OCI-LY1 (cell line): Measurements from ENCODE around the gene SAE1.
A peak's percentile ranks its signal among the peaks of the same experiment; 100 is the strongest.

Experiments
- H2AFZ ChIP-seq: fragments of 200-600 bp; sonication (generic), shearing (Covaris generic); 2 replicates; pipeline ENCODE4 v1.6.0; 2014; ENCODE audit warnings: antibody characterized with exemption, mild to moderate bottlenecking, low read length
- H3F3A ChIP-seq: fragments of 200-600 bp; sonication (generic), shearing (Covaris generic); 2 replicates; pipeline ENCODE4 v1.6.0; 2014; ENCODE audit warnings: mild to moderate bottlenecking, antibody characterized with exemption, low read length, moderate library complexity; ENCODE audit not compliant: insufficient read depth
- H3K27ac ChIP-seq: fragments of 200-600 bp; sonication (generic); 2 replicates; pipeline ENCODE4 v1.5.1; 2014; ENCODE audit warnings: low read length, mixed run types, mild to moderate bottlenecking, low read depth; ENCODE audit not compliant: poor library complexity, severe bottlenecking
- H3K27me3 ChIP-seq: fragments of 200-600 bp; sonication (generic); 2 replicates; pipeline ENCODE4 v1.6.0; 2014; ENCODE audit warnings: antibody characterized with exemption, mild to moderate bottlenecking, low read length, moderate library complexity; ENCODE audit not compliant: insufficient read depth
- H3K36me3 ChIP-seq: fragments of 200-600 bp; sonication (generic); 2 replicates; pipeline ENCODE4 v1.6.1; 2014; ENCODE audit warnings: mild to moderate bottlenecking, antibody characterized with exemption, low read length, moderate library complexity, mixed read lengths; ENCODE audit not compliant: insufficient read depth
- H3K4me1 ChIP-seq: fragments of 200-600 bp; sonication (generic); 2 replicates; pipeline ENCODE4 v1.5.1; 2014; ENCODE audit warnings: mild to moderate bottlenecking, low read length, moderate library complexity; ENCODE audit not compliant: insufficient read depth, severe bottlenecking
- H3K4me2 ChIP-seq: fragments of 200-600 bp; sonication (generic), shearing (Covaris generic); 2 replicates; pipeline ENCODE4 v1.6.1; 2014; ENCODE audit warnings: low read length
- H3K4me3 ChIP-seq: fragments of 200-600 bp; sonication (generic); 2 replicates; pipeline ENCODE4 v1.5.1; 2014; ENCODE audit warnings: low read length, low read depth, mild to moderate bottlenecking, mixed read lengths; ENCODE audit not compliant: poor library complexity, severe bottlenecking
- H3K79me2 ChIP-seq: fragments of 200-600 bp; shearing (Covaris generic); 2 replicates; pipeline ENCODE4 v1.6.1; 2016; ENCODE audit warnings: mixed run types, low read length, mixed read lengths; ENCODE audit not compliant: insufficient read depth
- H3K9ac ChIP-seq: fragments of 200-600 bp; sonication (generic), shearing (Covaris generic); 2 replicates; pipeline ENCODE4 v1.6.1; 2014; ENCODE audit warnings: mild to moderate bottlenecking, low read length, mixed read lengths
- H3K9me2 ChIP-seq: fragments of 200-600 bp; sonication (generic), shearing (Covaris generic); 2 replicates; pipeline ENCODE4 v1.6.1; 2014; ENCODE audit warnings: low read depth, mild to moderate bottlenecking, low read length, mixed read lengths
- H3K9me3 ChIP-seq: fragments of 200-600 bp; shearing (Covaris generic); 2 replicates; pipeline ENCODE4 v1.6.1; 2014; ENCODE audit warnings: low read length, mixed read lengths
- H4K20me1 ChIP-seq: fragments of 200-600 bp; sonication (generic), shearing (Covaris generic); 2 replicates; pipeline ENCODE4 v1.6.0; 2016; ENCODE audit warnings: mild to moderate bottlenecking, low read length; ENCODE audit not compliant: insufficient read depth
- EZH2 ChIP-seq: fragments of 200-600 bp; sonication (generic), shearing (Covaris generic); IDR thresholded peaks from 2 replicates; pipeline ENCODE4 v1.8.0; 2017; ENCODE audit warnings: borderline replicate concordance, mixed run types, mild to moderate bottlenecking, antibody characterized with exemption, low read length, moderate library complexity, mixed read lengths
- TF ChIP-seq, protein P1 (sequence below): fragments of 200-600 bp; sonication (generic), shearing (Covaris generic); IDR thresholded peaks from 2 replicates; pipeline ENCODE4 v1.5.1; 2017; ENCODE audit warnings: mild to moderate bottlenecking, antibody characterized with exemption, low read length, moderate library complexity, mixed read lengths

SAE1 gene

DNA sequence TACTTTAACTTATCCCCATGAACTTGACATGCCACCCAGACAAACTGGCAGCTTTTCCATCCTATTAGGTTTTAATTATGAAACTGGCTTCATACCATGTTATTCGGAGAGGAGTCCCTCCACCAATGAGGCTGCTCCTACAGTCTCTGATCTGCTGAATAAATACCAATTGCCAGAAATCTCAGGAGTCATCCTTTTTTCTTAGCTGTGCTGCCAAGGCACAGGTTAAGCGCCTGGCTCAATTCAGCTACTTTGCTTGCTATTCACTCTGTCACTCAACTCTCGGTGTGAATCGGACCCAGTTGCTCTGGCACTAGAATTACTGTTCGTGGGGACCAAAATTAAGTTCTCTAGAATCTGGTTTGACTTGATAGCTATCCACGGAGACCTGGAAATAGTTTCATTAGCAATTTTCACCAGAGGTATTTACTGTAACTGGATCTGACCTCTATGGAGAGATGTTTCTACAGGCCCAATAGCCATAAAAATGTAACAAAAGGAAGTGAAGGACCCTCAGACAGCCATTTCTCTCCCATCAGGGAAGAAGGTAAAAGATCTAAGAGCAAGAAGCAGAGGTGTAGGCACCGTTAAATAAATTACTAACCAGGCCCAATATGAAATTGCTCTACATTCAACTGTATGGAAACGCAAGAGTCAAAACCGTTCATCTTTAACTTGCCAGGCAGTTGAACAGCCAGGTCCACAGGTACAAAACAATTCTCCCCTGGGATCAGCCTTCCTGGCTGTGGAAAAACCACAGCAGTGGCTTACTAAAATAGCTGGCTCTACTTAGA is 22.5 kb upstream of the SAE1 start:
- Histone ChIP-seq H3K27me3 (no peaks in the 10 kb centered on the region), H3K4me3 (peak overlapping the region; percentile 94), H4K20me1 (no peaks in the 10 kb centered on the region), H3K4me2 (peak overlapping the region; percentile 86), H3K27ac (peak overlapping the region; percentile 93), H3K9me2 (no peaks in the 10 kb centered on the region), H3K4me1 (peaks cover 48% of the 10 kb centered on the region), H3K79me2 (peaks cover 70% of the 10 kb centered on the region), H3K9ac (peak overlapping the region; percentile 99), H3K9me3 (no peaks in the 10 kb centered on the region), H3K36me3 (peaks cover 53% of the 10 kb centered on the region), H3F3A (no peaks in the 10 kb centered on the region), H2AFZ (no peak overlapping the region)
- no peak for TF ChIP-seq EZH2
- TF ChIP-seq, protein P1, sequence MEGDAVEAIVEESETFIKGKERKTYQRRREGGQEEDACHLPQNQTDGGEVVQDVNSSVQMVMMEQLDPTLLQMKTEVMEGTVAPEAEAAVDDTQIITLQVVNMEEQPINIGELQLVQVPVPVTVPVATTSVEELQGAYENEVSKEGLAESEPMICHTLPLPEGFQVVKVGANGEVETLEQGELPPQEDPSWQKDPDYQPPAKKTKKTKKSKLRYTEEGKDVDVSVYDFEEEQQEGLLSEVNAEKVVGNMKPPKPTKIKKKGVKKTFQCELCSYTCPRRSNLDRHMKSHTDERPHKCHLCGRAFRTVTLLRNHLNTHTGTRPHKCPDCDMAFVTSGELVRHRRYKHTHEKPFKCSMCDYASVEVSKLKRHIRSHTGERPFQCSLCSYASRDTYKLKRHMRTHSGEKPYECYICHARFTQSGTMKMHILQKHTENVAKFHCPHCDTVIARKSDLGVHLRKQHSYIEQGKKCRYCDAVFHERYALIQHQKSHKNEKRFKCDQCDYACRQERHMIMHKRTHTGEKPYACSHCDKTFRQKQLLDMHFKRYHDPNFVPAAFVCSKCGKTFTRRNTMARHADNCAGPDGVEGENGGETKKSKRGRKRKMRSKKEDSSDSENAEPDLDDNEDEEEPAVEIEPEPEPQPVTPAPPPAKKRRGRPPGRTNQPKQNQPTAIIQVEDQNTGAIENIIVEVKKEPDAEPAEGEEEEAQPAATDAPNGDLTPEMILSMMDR, result no peak

DNA sequence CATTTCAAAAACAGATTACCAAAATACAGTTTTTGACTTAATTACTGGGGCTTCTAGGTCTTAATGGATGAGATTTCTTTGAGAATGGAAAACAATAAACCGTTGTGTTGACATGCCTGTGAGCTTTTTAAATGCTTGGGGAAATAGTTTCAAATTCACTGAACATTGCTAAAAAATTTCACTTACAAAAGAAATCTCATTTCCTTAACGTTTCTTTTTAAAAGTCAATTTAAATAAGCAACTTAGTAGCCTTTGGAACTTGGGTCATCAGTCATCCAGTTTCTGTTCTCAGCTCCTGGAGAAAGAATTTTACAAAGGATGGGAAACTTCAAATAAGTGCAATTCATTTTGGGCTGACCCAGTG is 21.5 kb upstream of the SAE1 start:
- Histone ChIP-seq H3K9ac (peak overlapping the region; percentile 99), H3K9me3 (no peaks in the 10 kb centered on the region), H3K79me2 (peaks cover 62% of the 10 kb centered on the region), H3K4me3 (peak overlapping the region; percentile 94), H3K9me2 (no peaks in the 10 kb centered on the region), H3K4me1 (peaks cover 53% of the 10 kb centered on the region), H3K27ac (peak overlapping the region; percentile 93), H3K4me2 (peak overlapping the region; percentile 86), H2AFZ (no peak overlapping the region), H3K36me3 (peaks cover 53% of the 10 kb centered on the region), H3F3A (no peaks in the 10 kb centered on the region), H4K20me1 (no peaks in the 10 kb centered on the region), H3K27me3 (no peaks in the 10 kb centered on the region)
- TF ChIP-seq, protein P1, result no peak
- no peak for TF ChIP-seq EZH2

- H3K36me3 ChIP-seq, result peaks cover 47% of the 10 kb centered on the region
- H3K4me1 ChIP-seq, result peaks cover 54% of the 10 kb centered on the region
- H3K9me2 ChIP-seq, result no peaks in the 10 kb centered on the region
- peak overlapping the region; percentile 93 for H3K27ac ChIP-seq
- no peaks in the 10 kb centered on the region for H3K27me3 ChIP-seq
- no peaks in the 10 kb centered on the region for H3F3A ChIP-seq
- peak overlapping the region; percentile 99 for H3K9ac ChIP-seq
- TF ChIP-seq EZH2, result no peak
- TF ChIP-seq, protein P1, result no peak
- no peaks in the 10 kb centered on the region for H3K9me3 ChIP-seq
- peak overlapping the region; percentile 94 for H3K4me3 ChIP-seq
- H3K4me2 ChIP-seq, result peak overlapping the region; percentile 86
- H3K79me2 ChIP-seq, result peaks cover 56% of the 10 kb centered on the region
- H4K20me1 ChIP-seq, result no peaks in the 10 kb centered on the region
- no peak overlapping the region for H2AFZ ChIP-seq
These were observed 20.9 kb upstream of the SAE1 start for GRCh38 chr19:47109541-47110375.
